GM19351 (cell line): Measurements from ENCODE around the gene RASSF4.

Experiments
- ATAC-seq: cut with Tn5 transposase; IDR thresholded peaks from one replicate; pipeline ENCODE4 v1.9.1; 2021; ENCODE audit warnings: mild to moderate bottlenecking, moderate library complexity; ENCODE audit not compliant: unreplicated experiment

RASSF4 gene

DNA sequence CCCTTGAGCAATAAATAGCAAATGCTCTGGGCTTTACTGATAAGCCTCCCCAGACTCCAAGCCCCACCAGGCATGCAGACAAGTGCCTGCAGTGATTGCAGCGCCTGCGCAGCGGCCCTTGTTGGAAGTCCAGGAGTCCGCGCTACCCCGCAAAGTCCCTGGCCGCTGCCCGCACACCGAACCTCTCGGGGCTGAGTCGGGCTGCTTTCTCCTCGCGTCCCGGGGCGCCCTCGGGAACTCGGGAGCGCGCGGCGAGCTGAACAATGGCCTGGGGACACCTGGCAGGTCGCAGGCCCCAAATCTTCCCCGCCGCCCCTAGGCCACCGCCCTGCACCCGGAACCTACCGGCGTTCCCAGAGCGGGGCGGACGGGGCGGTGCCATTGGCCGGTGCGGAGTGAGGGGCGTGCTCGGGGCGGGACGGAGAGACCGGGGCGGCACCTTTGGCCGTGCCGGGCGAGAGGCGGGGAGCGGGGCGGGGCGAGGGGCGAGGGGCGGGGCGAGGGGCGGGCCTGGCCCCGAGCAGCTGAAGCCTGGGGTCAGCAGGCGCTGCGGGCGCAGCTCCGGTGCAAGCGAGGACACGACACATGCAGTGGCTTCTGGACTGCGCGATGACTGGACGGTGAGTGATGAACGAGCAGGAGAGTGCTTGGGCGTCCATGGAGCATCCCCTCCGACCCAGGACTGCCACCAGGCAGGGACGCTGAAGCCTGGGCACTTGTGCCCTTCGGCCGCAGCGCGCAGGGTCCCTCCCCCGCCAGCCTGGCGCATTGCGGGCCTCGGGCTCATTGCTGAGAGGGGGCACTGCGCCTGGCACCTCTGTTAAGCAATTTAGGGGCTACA, at the start of gene RASSF4:
Gene RASSF4 (plus strand): TSS at position 556 of the 841 bp plus-strand sequence. CDS start 10,401 bp downstream, outside the sequence.
- ATAC-seq: peak; percentile 94

DNA sequence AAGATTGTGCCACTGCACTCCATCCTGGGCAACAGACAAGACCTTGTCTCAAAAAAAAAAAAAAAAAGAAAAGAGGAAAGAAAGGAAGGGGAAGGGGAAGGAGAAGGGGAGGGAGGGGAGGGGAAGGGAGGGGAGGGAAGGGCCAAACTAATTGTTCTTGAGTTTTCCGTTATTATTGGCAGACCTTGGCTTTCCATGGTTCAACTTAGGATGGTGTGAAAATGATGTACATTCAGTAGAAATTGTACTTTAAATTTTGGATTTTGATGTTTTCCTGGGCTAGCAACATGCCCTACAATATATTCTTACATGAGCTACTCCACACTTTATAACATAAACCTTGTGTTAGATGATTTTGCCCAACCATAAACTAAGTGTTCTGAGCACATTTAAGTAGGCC, 49.7 kb upstream of the RASSF4 start:
- ATAC-seq: no peak

DNA sequence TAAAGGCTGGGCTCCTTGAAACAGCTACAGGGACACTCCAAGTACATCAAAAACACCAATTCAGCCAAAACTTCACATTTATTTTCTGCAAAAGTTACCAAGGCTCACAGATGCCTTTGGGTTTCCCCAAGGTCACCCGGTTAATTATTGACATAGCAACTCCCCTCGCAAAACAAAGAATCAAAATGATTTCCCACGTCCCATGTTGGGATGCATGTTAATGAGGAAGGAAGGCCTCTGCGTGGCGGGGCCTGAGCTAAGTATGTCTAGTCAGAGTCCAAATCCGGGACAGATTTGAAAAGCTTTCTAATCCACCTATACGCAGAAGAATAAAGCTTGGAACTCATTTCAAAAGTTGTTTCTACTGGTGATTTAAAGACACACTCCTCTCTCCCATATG, 49.0 kb upstream of the RASSF4 start:
- no peak for ATAC-seq

GRCh38 chr10:44911081-44911540, 48.5 kb upstream of the RASSF4 start, which contains the start of gene TMEM72:
TMEM72 (plus strand) TSS chr10:44911337; CDS start chr10:44911513, 176 bp downstream.
- ATAC-seq: no peak

GRCh38 chr10:44911951-44912350, 47.7 kb upstream of the RASSF4 start:
- ATAC-seq: no peak

GRCh38 chr10:44913350-44914081, 46.1 kb upstream of the RASSF4 start:
- no peak for ATAC-seq

- no peak for ATAC-seq
These were observed 44.7 kb upstream of the RASSF4 start for GRCh38 chr10:44914891-44915290.

GRCh38 chr10:44916429-44916828, 43.2 kb upstream of the RASSF4 start:
- ATAC-seq: no peak

- ATAC-seq: no peak
These were observed 41.8 kb upstream of the RASSF4 start for GRCh38 chr10:44917848-44918247.

GRCh38 chr10:44920252-44920651, 39.4 kb upstream of the RASSF4 start:
- ATAC-seq: no peak

DNA sequence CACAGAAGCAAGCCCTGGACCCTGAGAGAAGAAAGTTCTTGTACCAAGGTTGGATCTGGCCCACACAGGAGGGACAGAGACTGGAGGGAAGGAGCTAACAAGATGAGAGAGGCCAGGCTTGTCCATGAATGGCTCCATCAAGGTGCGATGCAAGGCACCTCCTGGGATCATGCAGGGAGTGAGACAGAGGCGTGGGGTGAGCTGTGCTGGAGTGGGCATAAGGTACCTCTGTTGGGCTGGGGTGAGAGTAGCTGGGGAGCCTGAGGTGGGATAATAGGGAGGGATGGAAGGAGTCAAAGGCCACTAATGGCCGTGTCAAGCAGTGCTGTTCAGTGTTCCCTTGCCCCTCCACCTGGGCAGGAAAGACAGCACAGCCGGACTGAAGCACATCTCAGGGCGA, 38.5 kb upstream of the RASSF4 start:
- ATAC-seq: no peak

- no peak for ATAC-seq
These were observed 38.1 kb upstream of the RASSF4 start for GRCh38 chr10:44921506-44921905.

DNA sequence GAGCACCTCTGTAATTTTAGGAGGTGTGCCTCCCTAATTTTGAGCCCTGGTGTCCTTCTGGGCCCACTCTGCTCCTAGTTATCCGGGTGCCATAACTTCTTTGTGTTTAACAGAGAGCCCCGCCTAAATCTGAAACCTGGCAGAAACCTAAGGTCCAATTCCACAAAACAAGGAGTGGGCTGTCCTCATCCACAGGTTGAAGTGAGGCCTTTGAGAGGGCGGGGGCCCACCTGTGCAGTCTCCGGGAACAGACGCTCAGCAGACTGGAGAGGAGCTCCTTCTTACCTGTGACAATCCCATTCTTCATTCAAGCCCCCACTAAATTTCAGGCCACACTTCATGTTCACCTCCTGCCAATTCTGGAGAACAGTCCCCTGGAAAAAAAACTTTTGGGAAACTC, 37.6 kb upstream of the RASSF4 start:
- ATAC-seq: no peak

DNA sequence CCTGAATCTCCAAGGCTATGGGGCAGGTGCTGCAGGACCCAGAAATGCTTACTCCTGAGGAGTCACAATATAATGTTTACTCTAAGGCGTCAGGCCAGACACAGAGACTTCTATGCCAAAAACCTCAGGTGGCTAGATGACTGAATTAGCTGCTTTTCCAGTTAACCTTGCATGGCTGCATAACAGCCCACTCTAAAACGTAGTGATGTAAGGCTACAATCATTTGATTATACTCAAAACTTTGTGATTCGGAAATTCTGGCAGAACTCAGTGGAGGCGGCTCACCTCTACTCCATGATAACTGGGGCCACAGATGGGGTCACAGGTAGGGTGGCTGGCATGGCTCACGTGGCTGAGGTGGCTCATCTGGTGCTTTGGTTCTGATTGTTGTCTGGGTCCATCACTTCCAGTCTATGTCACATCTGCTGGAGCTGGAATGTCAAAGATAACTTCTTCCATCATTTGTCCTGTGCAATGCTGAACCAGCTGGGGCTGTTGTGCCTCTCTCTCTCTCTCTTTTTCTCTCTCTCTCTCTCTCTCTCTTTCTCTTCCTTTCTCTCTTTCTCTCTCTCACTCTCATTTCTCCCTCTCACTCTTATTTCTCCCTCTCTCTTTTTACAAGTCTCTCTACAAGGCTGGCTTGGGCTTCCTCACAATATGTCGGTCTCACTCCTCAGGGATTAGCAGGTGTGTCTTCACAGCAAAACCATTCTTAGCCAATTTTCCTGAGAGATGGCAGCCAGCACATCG, 36.6 kb upstream of the RASSF4 start:
- ATAC-seq: no peak

DNA sequence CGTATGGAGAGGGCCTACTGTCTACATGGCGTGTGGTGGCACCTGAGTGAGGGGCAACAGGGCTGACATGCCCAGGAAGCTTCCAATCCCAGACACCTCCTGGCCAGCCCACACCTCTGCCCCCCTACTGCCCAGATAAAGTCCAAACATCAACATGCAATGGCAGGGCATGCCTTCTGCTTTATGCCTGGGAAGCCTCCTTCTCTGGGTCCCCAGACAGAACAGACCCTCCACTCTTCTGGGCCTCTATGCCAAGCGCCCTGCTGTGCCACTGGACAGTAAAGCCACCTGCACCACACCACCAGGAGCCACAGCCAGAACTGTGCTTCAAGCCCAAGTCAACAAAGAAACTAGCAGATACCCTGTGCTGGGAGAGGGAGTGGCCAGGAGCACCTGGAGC, 36.0 kb upstream of the RASSF4 start:
- no peak for ATAC-seq

DNA sequence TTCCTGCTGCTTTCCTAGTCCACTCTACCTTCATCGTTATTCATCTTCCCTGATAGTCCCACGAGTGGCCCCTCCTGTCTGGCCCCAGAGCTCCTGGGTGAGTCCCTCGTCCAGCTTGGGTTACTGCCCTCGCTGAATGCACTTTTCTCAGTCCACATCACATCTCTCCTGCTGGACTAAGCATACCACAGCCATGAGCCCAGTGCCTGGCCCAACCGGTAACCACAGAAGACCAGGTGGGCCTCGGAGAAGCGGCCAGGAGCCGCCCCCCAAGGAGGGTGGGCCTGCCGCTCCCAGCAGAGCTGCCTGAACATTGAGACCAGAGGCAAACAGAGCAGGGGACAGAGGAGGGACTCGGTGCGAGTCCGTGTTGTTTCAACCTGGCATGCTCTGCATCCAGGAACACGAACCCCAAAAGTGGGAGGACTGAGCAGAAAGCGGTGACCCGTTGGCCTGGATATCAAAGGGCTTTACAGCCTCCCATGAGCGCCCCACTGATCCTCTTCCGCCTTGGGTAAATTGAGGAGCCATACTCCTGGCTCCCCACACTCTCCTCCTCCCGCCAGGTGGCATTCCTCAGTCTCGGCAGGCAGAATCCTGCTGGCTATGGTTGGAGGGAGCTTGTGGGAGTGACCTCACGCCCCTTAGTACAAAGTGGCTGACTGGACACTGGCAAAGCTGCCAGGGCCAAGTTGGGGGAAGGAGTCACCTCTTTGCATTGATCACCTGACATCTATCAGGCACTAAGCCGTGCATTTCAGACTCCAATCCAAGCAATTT, 35.2 kb upstream of the RASSF4 start:
- ATAC-seq: no peak

DNA sequence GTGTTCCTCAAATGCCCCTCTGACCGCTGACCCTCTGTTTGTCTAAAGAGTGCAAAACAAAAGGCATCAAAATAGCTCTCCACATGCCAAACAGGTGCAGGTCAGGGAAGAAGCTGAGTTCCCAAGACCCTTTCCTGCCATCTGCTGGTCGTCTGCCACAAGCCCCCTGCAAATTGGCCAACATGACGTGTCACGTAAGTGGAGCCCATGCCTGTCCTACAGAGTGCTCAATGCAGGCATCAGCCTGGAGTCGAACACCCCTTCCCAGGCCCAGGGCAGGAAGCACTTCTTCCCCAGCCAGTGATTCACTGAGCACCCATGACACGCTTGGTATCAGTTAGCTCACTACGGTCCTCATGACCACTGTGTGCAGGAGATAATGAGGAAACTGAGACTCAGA, 34.4 kb upstream of the RASSF4 start:
- no peak for ATAC-seq

GRCh38 chr10:44925811-44926750, 33.5 kb upstream of the RASSF4 start:
- ATAC-seq: no peak

GRCh38 chr10:44926751-44927351, 32.8 kb upstream of the RASSF4 start:
- no peak for ATAC-seq
